ENCODE measurements around the gene HK3. TPM values are rescaled to one million over a fixed set of nuclear protein-coding genes. Genes with fewer than 3 reads are reported as not detected.

Gene HK3
- total and polyA plus RNA-seq, 4 experiments from 2014 or later, result 1.5 to 3.1 TPM; not detected in 2

Other genes starting within 250 kb of the HK3 start
- gene UNC5A, start 88.8 kb downstream of the HK3 start, total RNA-seq, result not detected
- gene UNC5A, start 88.8 kb downstream of the HK3 start, polyA plus RNA-seq, result not detected
- gene UIMC1, start 107.4 kb upstream of the HK3 start, total RNA-seq, result 10 to 100 TPM; 57.1 to 61.7 TPM
- 10 to 100 TPM; 16.7 to 25.3 TPM for gene UIMC1, start 107.4 kb upstream of the HK3 start, polyA plus RNA-seq
- gene ZNF346, start 123.3 kb upstream of the HK3 start, total RNA-seq, result 10 to 100 TPM; 24.0 to 29.1 TPM
- gene ZNF346, start 123.3 kb upstream of the HK3 start, polyA plus RNA-seq, result 10 to 100 TPM in 1 of 2 donors, 1 to 10 TPM in 1; 7.3 to 18.9 TPM
- 1 to 10 TPM; 2.2 to 3.0 TPM for gene FGFR4, start 187.6 kb upstream of the HK3 start, total RNA-seq
- gene FGFR4, start 187.6 kb upstream of the HK3 start, polyA plus RNA-seq, result not detected
- 100 to 1,000 TPM; 116 to 122 TPM for gene NSD1, start 234.4 kb upstream of the HK3 start, total RNA-seq
- 10 to 100 TPM; 14.3 to 64.2 TPM for gene NSD1, start 234.4 kb upstream of the HK3 start, polyA plus RNA-seq

Measured in CD4-positive, alpha-beta memory T cell (primary cell).